ENCODE results near the gene ANKS1B.
"Not testable (repeated sequence)": the region's sequence is repeated elsewhere in the genome, so short reads cannot be mapped to it uniquely, and the experiment has no call there.

Gene ANKS1B

DNA sequence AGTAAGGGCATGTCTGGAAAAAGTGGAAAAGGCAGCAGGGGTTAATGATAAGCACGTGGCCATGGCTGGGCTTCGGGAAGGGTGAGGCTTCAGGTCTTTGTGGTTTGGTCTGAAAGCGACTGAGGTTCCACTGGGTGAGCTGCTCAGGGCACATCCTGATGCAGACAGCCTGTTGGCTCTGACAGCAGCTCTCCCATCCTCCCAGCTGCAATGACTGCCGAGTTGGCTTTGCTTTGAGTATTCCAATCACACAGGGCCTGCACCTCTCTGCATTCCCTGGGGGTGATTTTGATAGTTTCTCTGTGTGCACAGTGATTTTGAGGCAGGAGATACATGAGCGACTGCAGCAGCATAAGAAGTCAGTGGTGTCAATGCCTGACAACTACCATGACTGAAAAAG, 948.9 kb downstream of the ANKS1B start:
- in situ Hi-C loops (cut with MboI; ENCODE audit: low sequenced_read_pairs): no loop called here

DNA sequence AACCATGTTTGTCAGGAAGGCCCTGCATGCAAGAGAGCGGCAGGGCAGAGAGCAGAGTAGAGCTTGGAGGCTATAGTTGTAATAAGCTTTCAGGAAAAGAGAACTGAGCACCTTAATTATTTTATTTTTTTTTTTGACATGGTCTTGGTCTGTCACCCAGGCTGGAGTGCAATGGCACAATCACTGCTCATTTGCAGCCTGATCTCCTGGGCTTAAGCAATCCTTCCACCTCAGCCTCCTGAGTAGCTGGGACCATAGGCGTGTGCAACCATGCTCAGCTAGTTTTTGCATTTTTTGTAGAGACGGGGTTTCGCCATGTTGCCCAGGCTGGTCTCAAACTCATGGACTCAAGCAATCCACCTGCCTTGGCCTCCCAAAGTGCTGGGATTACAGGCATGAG, 950.5 kb downstream of the ANKS1B start:
- in situ Hi-C loops (cut with MboI; ENCODE audit: low sequenced_read_pairs): not testable (repeated sequence)

DNA sequence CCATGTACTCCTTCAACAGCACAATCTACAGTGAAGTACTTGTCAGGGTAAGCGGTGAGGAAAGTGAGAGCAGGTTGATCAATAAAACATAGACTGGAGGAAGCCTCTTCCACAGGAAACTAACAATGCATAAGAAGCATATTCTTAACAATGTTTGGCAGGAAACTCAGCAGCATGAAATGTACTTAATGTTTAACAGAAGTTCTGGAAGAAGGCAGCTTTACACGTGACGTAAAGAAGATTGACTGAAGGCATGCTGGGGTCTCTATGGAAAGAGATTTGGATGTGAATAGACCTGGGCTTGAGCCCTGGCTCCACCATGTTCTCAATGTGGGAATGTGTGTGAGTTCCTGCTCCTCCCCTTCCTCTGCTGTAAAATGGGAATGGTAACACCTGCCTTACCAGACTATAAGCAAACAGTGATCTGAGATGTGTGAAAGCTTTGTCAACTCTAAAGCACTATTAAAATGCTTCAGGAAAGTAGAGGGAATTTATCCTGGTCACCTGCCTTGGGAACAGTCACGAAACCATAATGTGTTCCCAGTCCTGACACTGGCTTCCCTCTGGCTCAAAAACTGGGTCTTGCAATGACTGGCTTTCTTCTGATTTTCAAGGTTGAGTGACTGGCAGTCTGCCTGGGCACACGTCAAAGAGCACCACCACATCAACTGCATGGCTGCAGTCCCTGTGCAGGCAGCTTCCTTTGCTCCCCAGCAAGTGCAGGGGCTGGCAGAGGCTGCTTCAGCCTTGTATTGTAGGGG, 955.0 kb downstream of the ANKS1B start:
- in situ Hi-C loops (cut with MboI; ENCODE audit: low sequenced_read_pairs): no loop called here

DNA sequence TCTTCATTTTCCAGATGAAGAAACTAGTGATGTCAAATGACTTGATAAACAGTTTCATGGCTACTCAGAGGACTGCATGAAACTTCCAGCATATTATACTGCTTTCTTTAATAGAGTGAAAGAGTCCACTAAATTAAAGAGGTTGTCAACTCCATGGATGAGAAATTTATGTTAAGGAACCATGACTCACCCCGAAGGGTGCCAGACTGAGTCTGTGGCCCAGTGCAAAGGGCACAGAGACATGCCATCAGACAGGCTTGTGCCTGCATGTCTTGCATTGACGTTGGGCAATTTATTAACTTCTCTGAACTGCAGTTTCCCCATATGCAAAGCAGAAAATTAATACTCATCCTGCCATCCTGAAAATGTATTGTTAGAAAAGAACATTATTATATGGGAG, 957.3 kb downstream of the ANKS1B start:
- in situ Hi-C loops (cut with MboI; ENCODE audit: low sequenced_read_pairs): no loop called here

DNA sequence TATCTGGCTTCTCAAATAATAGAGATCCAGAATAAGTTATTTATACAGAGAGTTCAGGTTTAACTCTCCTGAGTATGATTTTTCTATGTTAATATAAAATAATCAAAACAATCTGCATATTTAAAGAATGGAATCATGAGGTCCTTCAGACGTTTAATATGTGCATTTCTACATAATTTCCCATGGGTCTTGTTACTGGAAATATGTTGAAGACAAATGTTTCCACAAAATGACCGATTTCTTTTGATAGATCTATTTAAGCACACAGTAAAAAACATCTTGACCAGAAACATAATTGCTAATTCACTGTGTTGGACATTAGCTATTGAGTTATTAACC, 957.7 kb downstream of the ANKS1B start:
- in situ Hi-C loops (cut with MboI; ENCODE audit: low sequenced_read_pairs): no loop called here

DNA sequence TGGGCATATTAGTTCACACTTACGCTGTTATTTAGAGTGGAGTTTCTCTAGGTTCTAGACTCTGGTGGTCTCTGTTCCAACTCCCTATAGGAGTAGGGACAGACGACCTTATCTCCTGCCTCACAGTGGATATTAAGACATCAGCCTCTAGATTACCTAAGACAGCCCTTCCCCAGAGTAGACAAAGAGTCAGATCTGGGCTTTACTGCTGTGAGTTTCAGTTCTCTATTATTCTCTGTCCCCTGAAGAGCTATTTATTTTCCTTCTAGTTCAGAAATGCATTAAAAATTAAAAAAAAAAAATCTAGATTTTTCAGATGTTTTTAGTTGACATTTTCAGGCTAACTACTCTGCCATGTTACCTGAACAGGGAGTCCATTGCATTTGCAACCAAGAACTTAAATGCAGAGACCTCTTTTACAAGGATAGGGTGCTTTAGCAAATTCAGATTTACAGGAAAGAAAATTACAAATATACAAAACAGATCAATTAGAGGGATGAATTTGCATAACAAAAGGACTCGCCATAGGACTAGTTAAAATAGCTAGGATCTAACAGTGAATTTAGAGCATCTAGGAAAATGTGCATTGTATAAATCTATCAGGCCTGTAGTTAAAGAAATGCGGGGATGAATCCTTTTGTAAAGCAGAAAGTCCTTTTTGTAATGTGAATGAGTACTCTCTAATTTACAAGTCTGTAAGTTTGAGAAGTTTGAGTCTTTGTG, 958.2 kb downstream of the ANKS1B start:
- in situ Hi-C loops (cut with MboI; ENCODE audit: low sequenced_read_pairs): no loop called here

DNA sequence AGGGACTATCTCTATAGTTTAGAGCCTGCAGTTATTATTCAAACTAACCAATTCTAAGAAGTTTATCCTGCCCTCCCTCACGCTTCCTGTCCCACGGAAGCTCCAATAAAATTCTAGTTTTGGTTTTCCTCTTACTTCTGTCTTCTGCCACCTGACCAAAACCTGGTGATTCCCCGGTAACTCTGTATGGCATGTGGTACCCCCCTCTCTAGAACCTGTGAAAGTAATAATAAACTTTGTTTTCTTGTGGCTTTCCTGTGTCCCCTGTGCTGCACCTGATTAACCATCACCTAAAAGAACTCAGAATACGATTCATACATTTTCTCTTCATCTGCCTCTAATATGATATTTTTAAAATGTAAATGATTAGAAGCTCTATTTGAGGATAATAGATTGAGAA, 959.9 kb downstream of the ANKS1B start:
- in situ Hi-C loops (cut with MboI; ENCODE audit: low sequenced_read_pairs): no loop called here

DNA sequence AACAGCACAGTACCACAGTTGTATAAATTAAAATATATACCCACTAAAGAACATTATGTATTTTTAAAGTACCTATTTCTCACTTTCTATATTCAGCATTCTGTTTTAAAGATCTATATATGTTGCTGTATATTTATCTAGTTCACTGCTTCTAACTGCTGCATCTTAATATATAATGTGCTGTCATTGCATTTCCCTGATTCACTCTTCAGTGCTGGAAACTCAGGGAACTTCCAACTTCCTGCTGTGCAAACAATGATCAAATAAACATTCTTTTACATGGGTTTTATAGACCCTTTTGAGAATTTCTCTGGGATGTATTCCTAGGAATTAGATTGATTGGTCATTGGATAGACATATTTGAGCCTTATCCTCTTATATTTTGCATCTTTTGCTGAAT, 960.5 kb downstream of the ANKS1B start:
- in situ Hi-C loops (cut with MboI; ENCODE audit: low sequenced_read_pairs): no loop called here

DNA sequence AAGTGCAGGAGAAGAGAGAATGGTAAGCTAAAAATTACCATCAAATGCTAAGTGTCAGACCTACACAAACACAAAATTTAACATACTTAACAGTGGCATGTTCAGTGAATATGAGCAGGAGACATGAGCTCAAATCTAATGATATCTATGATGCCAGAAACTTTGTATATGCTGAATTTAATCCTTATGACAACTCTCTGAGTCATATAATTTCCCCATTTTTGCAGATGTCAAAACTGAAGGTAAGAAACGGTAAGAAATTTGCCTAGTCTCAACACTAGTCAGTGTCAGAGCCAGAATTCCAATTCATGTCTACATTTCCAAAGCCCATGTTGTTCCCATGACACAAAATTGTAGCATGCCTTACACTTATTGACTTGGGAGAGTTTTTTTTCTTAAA, 963.9 kb downstream of the ANKS1B start:
- in situ Hi-C loops (cut with MboI; ENCODE audit: low sequenced_read_pairs): no loop called here

DNA sequence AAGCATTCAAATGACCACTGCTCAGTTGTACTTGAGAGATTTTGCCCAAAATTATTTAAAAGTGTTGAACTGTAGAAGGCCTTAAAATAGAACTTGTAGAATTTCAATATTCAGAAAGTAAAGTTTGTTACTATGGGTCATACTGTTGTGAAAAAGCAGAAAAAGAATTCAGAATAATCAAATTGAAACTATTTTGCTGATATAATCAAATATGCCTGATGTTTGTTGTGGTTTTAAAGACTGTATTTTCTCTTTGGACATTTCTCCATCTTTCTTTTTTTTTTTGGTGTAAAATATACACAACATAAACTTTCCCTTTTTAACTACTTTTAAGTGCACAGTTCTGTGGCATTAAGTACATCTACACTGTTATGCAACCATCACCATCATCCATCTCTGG, 964.9 kb downstream of the ANKS1B start:
- in situ Hi-C loops (cut with MboI; ENCODE audit: low sequenced_read_pairs): no loop called here

DNA sequence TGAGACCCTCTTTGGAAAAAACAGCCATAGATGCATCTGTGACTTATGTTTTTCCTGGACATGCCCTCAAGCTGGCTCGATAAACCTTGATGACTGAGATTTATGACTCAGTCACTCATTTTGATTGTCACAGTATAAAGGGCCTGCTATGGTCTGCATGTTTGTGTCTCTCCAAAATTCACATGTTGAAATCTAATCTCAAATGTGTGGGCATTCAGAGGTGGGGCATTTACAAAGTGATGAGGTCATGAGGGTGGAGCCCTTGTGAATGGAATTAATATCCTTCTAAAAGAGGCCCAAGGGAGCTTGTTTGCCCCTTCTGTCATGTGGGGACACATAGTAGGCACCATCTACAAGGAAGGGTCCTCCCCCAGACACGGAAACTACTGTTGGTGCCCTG, 966.8 kb downstream of the ANKS1B start:
- in situ Hi-C loops (cut with MboI; ENCODE audit: low sequenced_read_pairs): no loop called here

DNA sequence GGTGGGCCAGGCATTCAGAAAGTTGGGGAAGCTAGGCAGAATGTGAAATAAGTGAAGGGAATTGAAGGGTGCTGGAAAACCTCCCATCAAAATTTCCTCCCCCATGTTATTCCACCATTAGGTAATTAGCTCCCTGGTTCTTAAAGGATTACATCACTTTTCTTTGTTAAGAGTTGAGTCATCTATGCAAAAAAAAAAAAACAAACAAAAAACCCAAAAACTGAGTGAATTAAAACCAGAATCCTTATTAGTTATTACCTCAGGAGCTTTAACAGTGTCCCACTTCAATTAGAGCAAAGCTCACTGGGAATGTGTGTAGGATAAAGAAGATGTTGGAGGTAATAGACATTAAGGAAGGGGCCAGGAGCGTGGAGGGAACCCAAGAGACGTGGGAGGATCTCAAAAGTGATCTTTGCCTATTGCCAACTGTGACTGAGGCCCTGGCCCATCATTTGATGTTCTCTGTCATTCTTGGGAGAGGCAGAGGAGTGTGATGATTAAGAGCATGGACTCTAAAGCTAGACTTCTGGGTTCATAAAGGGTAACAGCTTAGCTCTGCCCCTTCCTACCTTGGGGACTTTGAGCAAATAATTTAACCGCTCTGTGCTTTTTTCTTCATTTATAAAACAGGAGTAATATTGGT, 975.0 kb downstream of the ANKS1B start:
- in situ Hi-C loops (cut with MboI; ENCODE audit: low sequenced_read_pairs): no loop called here

DNA sequence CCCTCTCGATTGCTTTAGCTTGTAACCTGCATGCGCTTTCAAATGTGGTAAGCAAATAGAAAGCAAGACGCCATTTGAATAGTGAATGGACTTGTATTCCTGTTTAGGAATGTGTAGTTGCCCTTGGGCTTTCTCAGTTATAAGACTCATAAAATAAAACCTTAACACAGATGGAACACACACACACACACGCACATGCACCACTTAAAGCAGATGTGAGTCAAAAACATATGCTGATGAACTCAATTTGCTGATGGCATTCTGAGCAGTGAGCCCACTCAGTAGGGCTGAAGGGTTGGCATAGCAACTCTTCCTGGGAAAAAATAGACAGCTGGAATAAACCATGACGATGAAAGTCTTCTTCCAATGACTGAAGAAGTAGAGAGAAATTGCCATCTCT, 979.1 kb downstream of the ANKS1B start:
- in situ Hi-C loops (cut with MboI; ENCODE audit: low sequenced_read_pairs): no loop called here

DNA sequence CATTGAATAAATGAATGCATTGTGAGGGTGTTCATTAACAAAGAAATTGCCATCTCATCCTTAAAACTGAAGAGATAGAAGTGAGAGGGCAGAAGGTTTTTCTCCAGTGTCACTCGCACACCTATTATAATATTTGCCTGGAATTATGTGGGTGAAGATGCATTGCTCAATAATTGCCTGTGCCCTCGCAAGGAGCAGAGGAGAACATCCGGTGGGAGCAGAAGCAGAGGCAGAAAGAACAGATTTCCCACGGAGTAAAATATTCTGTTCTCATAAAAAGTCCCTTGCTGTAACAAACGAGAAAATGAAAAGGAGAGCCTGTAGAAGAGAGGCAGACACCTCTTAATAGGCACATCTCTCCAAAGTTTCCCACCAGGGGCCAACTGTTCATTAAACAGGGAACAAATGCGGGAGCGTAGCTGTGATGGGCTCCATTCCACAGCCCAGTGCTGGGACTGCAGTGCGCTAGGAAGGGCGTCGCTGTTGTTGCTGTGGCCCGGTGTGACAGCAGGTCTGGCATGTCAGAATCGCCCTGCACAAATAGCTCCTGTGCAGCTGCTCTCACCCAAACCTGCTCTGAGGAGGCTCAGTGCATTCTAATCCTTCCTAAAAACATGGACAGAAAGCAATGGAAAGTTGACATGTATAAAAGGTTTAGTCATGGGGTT, 979.8 kb downstream of the ANKS1B start:
- in situ Hi-C loops (cut with MboI; ENCODE audit: low sequenced_read_pairs): no loop called here

DNA sequence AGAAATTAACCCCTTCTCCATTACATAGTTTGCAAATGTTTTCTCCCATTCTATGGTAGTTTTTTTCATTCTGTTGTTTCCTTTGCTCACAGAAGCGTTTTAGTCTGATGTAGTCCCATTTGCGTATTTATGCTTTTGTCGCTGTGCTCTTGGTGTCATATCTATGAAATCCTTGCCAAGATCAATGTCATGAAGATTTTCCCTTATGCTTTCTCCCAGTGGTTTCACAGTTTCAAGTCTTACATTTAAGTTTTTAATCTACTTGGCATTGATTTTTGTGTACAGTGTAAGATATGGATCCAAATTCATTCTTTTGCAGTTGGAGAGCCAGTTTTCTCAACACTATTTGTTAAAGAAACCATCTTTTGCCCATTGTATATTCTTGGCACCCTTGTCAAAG, 982.0 kb downstream of the ANKS1B start:
- in situ Hi-C loops (cut with MboI; ENCODE audit: low sequenced_read_pairs): no loop called here

DNA sequence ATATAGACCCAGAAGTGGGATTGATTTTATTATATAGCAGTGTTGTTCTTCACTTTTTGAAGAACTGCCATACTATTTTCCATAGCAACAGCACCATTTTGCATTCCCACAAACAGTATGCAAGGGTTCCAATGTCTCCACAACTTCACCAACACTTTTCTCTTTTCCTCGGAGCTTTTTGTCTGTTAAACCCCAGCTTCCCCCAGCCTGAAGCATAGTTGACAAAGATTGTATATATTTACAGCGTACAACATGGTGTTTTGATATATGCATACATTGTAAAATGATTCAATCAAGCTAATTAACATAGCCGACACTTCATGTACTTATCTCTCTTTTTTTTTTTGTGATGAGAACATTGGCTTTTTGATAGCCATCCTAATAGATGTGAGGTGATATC, 982.6 kb downstream of the ANKS1B start:
- in situ Hi-C loops (cut with MboI; ENCODE audit: low sequenced_read_pairs): no loop called here

DNA sequence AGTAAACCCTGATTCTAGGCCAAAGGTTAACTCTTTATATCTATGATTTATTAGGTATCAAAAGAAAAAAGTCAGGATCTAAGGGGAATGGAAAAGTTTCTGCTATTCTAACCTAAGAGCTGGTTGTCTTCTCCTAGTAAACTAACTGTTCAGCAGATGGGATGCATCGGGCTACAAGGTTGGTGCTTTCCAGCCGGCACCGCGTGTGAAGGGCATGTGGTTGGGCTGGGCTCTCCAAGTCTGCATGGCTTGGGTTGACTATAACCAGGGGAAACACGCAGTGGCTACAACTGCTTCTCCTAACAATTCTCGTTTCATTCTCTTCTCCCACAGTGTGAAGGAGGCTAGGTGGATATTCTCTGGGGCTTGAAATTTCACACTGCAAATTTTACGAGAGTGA, 985.2 kb downstream of the ANKS1B start:
- in situ Hi-C loops (cut with MboI; ENCODE audit: low sequenced_read_pairs): no loop called here

DNA sequence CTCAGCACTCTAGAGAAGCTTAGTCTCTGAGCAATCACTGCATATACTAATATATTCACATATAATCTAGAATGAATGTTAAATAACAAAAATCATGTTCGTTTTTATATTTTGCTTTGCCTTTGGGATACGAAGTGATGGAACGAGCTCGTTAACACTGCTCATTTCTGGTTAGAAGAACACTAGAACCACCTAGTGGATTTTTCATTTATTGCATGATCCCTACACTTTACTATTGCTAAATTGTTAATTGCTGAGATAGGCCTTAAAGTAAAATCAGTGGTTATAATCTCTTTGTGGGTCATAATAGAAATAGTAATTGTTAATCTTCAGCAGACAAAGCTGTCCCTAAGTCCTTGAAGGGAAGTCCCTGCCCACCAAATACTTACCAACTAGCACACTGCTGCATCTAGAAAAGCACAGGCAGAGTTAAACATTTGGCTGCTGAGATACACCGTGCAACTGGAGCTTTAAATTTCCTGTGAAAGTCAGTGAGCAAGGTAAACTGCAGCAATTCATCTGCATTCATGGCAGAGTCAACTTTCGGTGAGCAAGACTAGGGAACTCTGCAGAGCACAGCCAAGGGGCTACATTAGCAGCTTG, 985.9 kb downstream of the ANKS1B start:
- in situ Hi-C loops (cut with MboI; ENCODE audit: low sequenced_read_pairs): no loop called here

DNA sequence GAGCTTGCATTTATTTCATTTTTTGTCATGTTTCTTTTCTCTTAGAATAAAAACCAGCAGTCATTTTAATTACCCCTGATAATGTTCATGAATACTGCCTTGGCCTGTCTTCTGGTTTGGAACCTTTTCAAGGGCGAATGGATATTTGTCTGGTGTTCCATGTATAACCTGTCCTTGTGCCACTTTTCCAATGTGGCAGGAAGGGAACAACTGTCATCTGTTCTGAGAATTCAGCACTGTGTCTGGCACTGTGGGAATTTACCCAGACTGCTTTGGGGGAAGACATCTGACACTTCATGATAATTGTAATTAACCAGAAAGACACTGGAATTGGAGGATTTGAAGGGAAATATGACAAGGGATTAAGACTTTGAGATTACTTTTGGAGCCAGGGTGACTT, 986.8 kb downstream of the ANKS1B start:
- in situ Hi-C loops (cut with MboI; ENCODE audit: low sequenced_read_pairs): no loop called here

DNA sequence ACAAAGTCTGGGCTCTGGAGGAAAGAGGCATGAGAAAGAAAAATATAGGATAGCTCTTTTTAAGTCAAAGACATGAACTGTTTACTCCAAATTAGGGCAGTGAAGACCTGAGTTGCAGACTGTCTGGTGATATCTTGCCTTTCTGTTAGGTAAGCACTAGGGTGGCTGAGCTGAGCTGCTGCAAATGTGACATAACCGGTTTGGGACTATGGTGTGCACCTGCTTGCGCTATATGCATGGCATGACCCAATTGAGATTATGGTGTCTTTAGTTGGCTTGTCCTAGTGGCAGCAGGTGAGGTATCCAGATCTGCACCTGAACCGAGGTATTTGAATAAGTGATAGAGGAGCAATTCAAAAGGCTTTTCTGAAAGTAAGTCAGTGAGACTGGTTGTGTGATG, 994.1 kb downstream of the ANKS1B start:
- in situ Hi-C loops (cut with MboI; ENCODE audit: low sequenced_read_pairs): no loop called here

DNA sequence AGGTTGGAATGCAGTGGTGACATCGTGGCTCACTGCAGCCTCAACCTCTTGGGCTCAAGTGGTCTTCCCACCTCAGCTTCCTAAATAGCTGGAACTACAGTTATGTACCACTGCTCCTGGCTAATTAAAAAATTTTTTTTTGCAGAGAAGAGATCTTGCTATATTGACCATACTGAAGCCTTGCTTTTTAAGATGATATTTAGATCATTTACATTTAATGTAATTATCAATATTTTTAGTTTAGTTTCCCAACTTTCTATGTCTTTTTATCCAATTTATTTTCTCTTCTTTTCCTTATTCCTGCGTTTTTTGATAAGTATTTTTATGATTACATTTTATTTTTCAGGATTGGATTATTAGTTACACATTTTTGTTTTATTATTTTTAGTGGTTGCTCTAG, 999.6 kb downstream of the ANKS1B start:
- in situ Hi-C loops (cut with MboI; ENCODE audit: low sequenced_read_pairs): no loop called here
